Measurements from ENCODE around the gene DAP3.
A peak's percentile ranks its signal among the peaks of the same experiment; 100 is the strongest.
"Not testable (repeated sequence)": the region's sequence is repeated elsewhere in the genome, so short reads cannot be mapped to it uniquely, and the experiment has no call there.

Gene DAP3

DNA sequence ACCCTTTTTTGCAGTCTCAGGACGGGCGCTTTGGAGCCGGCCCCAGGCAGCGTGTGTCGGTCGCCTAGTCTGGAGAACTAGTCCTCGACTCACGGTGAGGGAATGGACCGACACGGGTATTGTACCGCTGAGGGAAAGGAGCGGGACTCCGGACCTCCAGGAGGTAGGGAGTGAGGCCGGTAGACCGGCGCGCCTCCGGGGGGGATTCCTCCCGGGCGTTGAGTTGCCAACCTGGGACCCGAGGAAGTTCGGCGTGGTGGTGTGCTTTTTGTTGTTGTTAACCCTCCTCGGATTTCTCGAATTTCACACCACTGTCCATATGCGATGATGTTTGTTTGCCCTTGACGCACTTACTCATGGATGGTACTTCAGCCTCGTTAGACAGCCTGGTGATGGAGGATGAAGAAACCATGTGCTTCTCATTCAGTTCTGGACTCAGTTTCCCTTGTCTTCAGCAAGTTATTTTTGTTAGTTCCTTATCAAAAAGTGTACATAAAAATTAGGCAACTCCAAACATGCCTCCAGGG, at the start of gene DAP3:
Gene DAP3, plus strand, starts transcription at position 11 of the 527 bp plus-strand sequence. CDS start 20,689 bp downstream, outside the sequence.
- not testable (repeated sequence) for DNase-seq

- peak; percentile 26 for DNase-seq
Observed at GRCh38 chr1:155640367-155640766, 48.5 kb upstream of the DAP3 start.

GRCh38 chr1:155642559-155643180, 46.2 kb upstream of the DAP3 start:
- DNase-seq: not testable (repeated sequence)

DNA sequence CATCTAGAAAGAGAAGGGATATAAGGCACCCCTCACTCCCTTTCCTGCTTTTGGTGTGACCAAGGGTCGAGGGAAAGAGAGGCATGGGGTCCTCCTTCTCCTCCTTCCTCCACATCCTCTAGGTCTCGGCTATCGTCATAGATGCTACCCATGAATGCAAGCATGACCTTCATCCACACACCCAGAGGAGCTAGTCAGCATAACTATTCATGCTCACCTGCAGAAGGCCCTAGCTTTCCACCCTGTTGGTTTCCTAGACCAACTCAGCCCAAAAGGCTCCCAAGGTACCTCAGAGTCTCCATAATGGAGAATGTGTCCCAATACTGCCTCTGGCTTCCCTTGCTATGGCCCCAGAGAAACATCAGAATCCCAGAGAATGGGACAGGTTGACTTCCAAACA, 45.7 kb upstream of the DAP3 start:
- no peak for DNase-seq

GRCh38 chr1:155645034-155645598, 43.8 kb upstream of the DAP3 start:
- DNase-seq: peak; percentile 70

GRCh38 chr1:155645648-155646047, 43.2 kb upstream of the DAP3 start:
- no peak for DNase-seq

GRCh38 chr1:155646307-155646706, 42.6 kb upstream of the DAP3 start:
- no peak for DNase-seq

DNA sequence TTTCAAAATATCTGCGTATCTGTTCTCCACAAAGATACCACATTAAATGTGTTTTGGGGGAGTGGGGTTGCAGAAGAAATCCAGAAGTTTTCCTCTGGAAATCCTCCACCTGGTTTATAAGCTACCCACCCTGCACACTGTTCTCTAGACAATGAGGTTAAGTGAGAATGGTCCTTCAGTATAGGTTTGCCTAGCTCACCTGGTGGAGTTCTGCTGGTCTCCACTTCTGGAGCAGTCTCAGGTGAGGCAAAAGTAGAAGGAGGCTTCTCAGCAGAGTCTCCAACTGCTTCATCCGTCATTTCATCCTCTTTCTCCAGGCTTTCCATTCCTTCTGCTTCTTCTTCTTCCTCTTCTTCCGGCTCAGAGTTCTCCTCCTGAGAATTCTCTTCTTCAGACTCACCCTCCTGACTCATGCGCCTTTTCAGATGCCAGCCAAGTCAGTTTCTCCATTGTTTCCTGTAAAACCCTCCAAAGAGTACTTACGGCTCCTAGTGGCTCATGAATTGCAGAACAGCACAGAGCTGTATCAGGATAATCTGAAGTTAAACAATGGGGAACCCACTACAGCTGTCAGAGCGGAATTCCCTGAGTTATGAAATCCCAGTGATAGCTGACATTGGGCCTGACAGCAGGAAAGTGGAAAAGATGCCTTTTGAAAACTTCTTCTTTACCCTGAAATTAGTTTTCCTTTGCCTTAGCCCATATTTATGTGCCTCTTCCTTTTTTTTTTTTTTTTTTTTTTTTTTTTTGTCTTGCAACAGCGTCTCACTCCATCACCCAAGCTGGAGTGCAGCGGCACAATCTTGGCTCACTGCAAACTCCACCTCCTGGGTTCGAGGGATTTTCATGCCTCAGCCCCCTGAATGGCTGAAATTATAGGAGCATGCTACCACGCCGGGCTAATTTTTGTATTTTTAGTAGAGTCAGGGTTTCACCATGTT, 40.4 kb upstream of the DAP3 start:
- peak; percentile 51 for DNase-seq

DNA sequence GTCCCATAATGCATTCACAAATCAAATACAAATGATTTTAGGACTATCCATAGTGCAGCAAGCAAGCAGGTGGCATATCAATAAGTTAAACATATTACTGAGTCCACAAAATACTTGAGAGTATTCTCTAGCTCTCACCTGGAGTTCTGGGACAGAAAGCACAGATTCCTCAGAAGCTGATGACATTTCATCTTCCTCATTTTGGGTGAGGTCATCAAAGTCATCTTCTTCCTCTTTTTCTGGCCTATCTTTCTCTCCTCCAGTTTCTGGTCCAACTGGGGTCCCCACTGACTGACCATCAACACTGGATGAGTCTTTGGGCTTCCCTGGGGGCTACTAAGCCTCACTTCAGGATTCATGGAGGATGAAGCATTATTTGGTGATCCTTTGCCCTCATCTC, 39.2 kb upstream of the DAP3 start:
- DNase-seq: no peak

GRCh38 chr1:155650231-155650757, 38.6 kb upstream of the DAP3 start:
- no peak for DNase-seq

DNA sequence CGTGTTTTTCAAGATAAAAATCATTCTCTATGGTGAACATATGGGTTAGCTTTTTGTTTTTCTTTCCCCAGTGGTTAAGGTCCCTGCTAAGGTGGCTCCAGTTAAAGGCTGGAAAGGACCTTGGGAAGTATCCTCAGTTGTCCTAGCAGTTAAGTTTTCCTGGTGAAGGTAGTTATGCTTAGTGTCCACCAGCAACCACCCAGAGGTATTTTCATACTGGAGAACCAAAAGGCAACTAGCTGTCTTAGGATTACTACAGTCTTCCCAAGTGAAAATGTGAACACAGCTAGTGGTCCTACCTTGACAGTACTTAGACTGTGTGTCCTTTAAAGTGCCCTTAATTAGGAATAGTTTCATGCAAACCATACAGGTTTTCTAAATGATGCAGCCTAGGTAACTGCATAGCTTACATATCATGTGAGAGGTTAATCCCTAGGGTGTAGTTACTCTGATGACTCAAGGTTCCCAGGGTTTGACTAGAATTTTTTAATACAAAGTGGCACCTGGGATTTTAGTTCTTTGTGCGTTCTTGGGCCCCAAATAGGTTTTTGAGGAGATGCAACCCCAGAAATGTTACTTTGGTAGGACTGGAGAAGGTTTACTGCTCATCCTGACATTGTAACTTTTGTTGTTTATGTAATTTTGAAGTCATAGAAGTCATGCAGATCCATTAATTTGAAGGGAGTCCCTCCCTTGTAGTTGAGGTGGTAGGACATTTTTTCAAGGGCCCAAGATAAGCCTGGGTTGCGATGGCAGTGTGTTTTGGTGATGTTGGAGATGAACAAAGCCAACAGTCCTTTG, 36.8 kb upstream of the DAP3 start:
- no peak for DNase-seq

- no peak for DNase-seq
Observed at GRCh38 chr1:155652951-155653350, 35.9 kb upstream of the DAP3 start.

DNA sequence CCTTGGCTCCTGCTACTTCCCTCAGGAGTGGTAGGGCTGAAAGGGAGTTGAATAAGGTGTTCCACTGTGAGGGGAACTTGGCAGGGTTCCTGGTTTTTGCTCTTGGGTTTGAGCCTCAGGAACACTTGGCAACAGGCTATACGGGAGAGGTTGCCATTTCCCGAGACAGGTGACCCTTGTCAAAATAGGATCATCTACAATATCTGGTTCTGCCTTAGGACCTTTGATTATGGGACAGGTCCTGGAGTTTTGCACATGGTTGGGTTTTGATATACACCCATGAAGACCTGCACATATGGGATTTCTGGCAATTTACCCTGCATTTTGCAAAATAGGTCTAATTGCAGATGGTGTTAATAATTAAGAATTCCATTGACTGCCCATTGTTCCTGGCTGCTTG, 31.4 kb upstream of the DAP3 start:
- DNase-seq: no peak

DNA sequence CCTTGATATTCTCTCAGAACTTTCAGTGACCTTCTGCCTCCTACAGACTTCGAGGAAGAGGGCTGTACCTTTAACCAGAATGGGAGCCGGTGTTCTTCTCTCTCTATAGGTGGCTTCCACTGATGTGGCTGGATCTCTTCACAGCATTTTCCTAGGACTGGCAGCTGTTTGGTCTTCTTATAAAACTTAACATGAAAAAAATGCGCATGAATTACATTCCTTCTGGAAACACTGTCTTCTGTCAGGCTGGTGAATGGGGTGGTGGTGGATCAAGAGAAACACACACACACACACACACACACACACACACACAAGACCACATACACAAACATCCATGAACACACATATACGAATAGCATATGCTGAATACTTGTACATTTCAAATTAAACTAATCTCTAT, 27.7 kb upstream of the DAP3 start:
- not testable (repeated sequence) for DNase-seq

DNA sequence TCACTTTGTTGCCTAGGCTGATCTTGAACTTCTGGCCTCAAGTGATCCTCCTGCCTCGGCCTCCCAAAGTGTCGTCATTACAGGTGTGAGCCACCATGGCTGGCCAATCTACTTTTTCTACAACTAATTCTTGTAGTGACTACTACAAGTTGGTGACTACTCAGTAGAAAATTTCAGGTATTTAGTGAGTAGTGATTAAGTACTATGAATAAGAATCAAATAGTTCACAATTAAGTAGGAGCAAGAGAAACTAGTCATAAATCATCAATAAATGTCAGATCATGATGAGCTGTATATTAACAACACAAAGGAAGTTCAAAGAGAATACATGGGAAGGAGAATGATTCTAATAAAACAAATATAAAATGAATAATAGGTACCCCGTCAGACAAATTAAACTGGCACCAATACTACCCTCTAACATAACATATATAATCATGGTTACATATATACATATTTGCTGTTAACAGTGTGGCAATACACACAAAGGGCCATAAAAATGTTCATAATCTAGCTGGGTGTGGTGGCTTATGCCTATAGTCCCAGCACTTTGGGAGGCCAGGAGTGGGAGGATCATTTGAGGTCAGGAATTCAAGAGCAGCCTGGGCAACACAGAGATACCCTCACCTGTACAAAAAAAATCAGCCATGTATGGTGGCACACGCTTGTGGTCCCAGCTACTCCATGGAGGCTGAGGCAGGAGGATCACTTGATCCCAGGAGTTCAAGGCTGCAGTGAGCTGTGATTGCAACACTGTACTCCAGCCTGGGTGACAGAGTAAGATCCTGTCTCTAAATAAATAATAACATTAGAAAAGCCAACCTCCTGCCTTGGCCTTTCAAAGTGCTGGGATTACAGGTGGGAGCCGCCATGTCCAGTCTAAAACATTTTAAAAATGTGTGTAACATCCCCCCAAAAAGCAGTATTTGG, 19.4 kb upstream of the DAP3 start:
- DNase-seq: no peak

DNA sequence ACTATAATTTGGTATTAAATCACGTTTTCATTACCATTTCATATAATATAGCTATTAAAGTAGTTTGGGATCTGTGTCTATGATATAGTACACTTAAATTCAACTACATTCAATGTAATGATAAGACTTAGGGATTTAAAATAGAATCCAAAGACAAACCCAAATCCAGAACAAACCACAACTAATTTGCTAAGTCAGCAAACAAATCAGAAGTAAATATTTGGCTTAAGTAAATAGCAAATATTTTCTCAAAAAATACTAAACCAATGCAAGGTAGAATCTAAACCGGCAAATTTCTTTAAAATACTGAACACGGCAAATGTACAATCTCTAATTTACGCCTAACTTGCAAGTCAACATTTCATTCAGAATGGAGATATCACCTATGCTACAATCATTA, 17.1 kb upstream of the DAP3 start:
- no peak for DNase-seq

GRCh38 chr1:155673003-155673402, 15.9 kb upstream of the DAP3 start:
- DNase-seq: no peak

- no peak for DNase-seq
Observed at GRCh38 chr1:155678027-155678426, 10.9 kb upstream of the DAP3 start.

DNA sequence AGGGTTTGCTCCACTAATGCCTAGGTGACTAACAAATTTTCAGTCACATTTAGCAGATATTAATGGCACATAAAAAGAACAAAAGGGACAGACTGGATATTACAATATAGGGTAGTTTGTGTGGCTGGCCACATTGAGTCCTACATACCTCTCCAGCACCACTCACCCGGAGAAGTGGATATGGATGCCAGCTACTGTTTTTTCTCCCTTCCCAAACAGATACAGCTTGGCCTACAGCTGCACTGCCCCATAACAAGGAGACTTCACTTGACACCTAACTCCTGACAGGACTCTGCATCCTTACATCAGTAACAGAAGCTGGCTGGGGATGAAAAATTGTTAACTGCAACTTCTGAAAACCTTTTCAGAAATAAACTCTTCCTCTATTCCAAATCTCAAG, 9.9 kb upstream of the DAP3 start:
- not testable (repeated sequence) for DNase-seq

GRCh38 chr1:155680531-155680930, 8.4 kb upstream of the DAP3 start:
- DNase-seq: no peak

DNA sequence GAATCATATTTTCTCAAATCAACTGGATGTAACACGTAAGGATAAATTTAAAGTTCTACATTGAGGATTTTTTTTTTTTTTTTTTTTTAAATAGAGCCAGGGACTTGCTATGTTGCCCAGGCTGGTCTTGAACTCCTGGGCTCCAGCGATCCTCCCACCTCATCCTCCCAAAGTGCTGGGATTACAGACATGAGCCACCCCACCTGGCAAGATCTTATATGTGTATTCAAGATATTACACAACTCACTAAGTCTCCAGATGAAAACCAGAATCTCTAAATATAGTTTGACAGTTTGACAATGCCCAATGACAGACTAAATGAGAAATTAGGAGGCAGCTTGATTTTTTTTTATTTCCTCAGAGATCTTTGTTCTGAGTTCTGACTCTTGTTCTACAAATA, 7.1 kb upstream of the DAP3 start:
- DNase-seq: no peak
